Tibial nerve (tissue), 4 donors: Measurements from ENCODE around the gene FKBP10. TPM values are rescaled to one million over a fixed set of nuclear protein-coding genes. Genes with fewer than 3 reads are reported as not detected.
"Not testable (repeated sequence)": the region's sequence is repeated elsewhere in the genome, so short reads cannot be mapped to it uniquely, and the experiment has no call there.

ENCODE experiments used
- DNase-seq, 2 donors: peaks; one replicate each; pipeline ENCODE4 v3.0.0-alpha.2; 2019; ENCODE audit warnings: low spot score in 2 of 2
- H3K27ac ChIP-seq, 4 donors: fragments of 200-600 bp; sonication (generic) in 3 of 4; one replicate each; pipeline ENCODE4 v1.5.1; 2017 to 2019; ENCODE audit warnings: mild to moderate bottlenecking in 1 of 4
- H3K27me3 ChIP-seq, 2 donors: fragments of 200-600 bp; sonication (generic) in 1 of 2; one replicate each; pipeline versions ENCODE4 v1.5.1 to v1.6.0; 2017 to 2019
- H3K36me3 ChIP-seq, 3 donors: fragments of 200-600 bp; sonication (generic); one replicate each; pipeline ENCODE4 v1.5.1; 2018 to 2019
- H3K4me1 ChIP-seq, 4 donors: fragments of 200-600 bp; sonication (generic) in 3 of 4; one replicate each; pipeline ENCODE4 v1.5.1; 2017 to 2019
- H3K4me3 ChIP-seq, 4 donors: fragments of 200-600 bp; sonication (generic) in 3 of 4; one replicate each; pipeline ENCODE4 v1.5.1; 2017 to 2019; ENCODE audit warnings: mild to moderate bottlenecking in 1 of 4, moderate library complexity in 1 of 4
- H3K9me3 ChIP-seq, 4 donors: fragments of 200-600 bp; sonication (generic) in 3 of 4; one replicate each; pipeline ENCODE4 v1.5.1; 2017 to 2019
- CTCF ChIP-seq, 5 experiments: fragments of 200-600 bp in 3 of 5; fragments of 450-650 bp in 2 of 5; sonication (generic) in 3 of 5; IDR thresholded peaks; one replicate each; pipeline ENCODE4 v1.5.1; 2016 to 2019; ENCODE audit warnings: antibody characterized with exemption in 5 of 5, mild to moderate bottlenecking in 3 of 5, moderate library complexity in 2 of 5
- EP300 ChIP-seq, 2 donors: sonication (generic); formaldehyde crosslinking; IDR thresholded peaks; one replicate each; pipeline ENCODE4 v1.6.1; 2017; ENCODE audit warnings: antibody characterized with exemption in 2 of 2, mild to moderate bottlenecking in 1 of 2
- POLR2A ChIP-seq, 2 donors: fragments of 450-650 bp; IDR thresholded peaks; one replicate each; pipeline ENCODE4 v1.6.1; 2017; ENCODE audit warnings: antibody characterized with exemption in 2 of 2, mild to moderate bottlenecking in 2 of 2, moderate library complexity in 2 of 2
- WGBS, 2 donors: methylation state at CpG; one replicate each; pipeline ENCODE4 v1.1.5; 2018; 5-methylcytosine and 5-hydroxymethylcytosine counted together
- total RNA-seq, 4 donors: library from RNA; depleted of rRNA; stranded (reverse); fragments of >200 nt; gene quantifications; one replicate each; pipeline ENCODE4 v1.1.0, GENCODE V29; 2016

FKBP10 gene
- total RNA-seq, 4 donors from 2014 or later, result 47.9 to 103 (median 77.4) TPM

DNA sequence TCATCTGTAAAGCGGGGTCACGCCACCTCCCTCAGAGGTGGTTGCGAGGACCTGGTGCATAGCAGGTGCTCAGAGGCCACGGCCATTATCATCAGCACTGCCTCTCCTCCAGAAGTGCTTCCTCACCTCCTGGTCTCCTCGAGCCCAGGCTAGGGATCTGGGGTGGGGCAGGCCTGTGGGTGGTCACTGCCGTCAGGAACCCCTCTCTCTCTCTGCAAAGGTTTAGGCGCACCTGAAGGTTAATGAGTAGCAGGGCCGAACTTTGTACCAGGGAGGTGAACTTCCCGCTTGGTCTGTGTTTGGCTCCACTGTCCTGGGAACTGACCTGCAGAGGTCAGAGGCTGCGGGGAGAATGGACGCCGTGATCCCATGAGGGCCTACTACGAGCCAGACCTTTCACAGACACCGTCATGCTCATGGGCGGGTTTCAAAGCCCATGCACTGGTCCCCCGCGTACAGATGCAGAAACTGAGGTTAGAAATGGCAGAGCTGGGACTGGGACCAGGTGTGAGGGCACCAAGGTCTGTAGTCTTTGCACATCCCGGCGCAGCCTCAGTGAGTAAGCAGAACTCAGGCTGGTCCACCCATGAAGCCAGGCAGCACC is 40.1 kb upstream of the FKBP10 start:
- H3K4me1 ChIP-seq, result peaks cover 0 to 46% (median 24%) of the 10 kb centered on the region in 4 donors
- no peaks in the 10 kb centered on the region for H3K9me3 ChIP-seq
- H3K27ac ChIP-seq, result peak overlapping the region in 1 of 4 donors; percentile 62
- TF ChIP-seq CTCF (IDR thresholded peaks at IDR 0.05), result no peak
- no peaks in the 10 kb centered on the region for H3K27me3 ChIP-seq
- peaks cover 0 to 49% (median 6%) of the 10 kb centered on the region in 3 donors for H3K36me3 ChIP-seq
- WGBS, 2 donors, result 87 to 92% methylated on average over 14 to 16 of the region's 19 CpGs
- H3K4me3 ChIP-seq, result no peak overlapping the region
- no peak for DNase-seq

DNA sequence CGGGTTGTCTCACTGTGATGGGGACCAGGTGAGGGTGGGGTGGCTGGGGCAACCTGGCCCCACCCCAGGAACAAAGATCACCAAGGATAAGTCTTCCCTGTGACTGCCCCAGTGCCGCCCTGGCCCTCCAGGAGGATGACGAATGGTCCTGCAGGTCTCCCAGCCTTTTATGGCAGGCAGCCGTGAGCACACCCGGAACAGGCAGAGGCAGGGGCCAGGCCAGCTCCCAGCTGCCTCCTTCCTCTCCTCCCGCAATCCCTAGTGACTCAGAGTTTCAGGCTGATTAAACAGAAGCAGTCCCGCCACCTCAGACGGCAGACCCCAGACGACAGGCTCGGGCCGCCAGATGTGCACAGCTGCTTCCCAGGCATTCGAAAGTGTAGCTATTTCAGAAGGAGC is 39.6 kb upstream of the FKBP10 start:
- Histone ChIP-seq H3K27me3 (no peaks in the 10 kb centered on the region), H3K27ac (peak overlapping the region in 1 of 4 donors; percentile 70), H3K9me3 (no peaks in the 10 kb centered on the region), H3K4me3 (no peak overlapping the region), H3K36me3 (peaks cover 0 to 44% (median 6%) of the 10 kb centered on the region in 3 donors), H3K4me1 (peaks cover 0 to 51% (median 29%) of the 10 kb centered on the region in 4 donors)
- DNase-seq, result no peak
- 64 to 73% methylated on average over 6 to 11 of the region's 12 CpGs for WGBS, 2 donors
- TF ChIP-seq POLR2A (IDR thresholded peaks at IDR 0.05) (no peak), CTCF (IDR thresholded peaks at IDR 0.05) (no peak), EP300 (IDR thresholded peaks at IDR 0.05) (no peak)

- DNase-seq, result no peak
- no peak for TF ChIP-seq CTCF (IDR thresholded peaks at IDR 0.05)
- TF ChIP-seq EP300 (IDR thresholded peaks at IDR 0.05), result no peak
- TF ChIP-seq POLR2A (IDR thresholded peaks at IDR 0.05), result no peak
- H3K27me3 ChIP-seq, result no peaks in the 10 kb centered on the region
- H3K27ac ChIP-seq, result peak overlapping the region in 1 of 4 donors; percentile 70
- H3K36me3 ChIP-seq, result peaks cover 0 to 38% (median 6%) of the 10 kb centered on the region in 3 donors
- WGBS, 2 donors, result 60 to 68% methylated on average over 7 to 8 of the region's 8 CpGs
- peaks cover 0 to 56% (median 31%) of the 10 kb centered on the region in 4 donors for H3K4me1 ChIP-seq
- no peaks in the 10 kb centered on the region for H3K9me3 ChIP-seq
- no peak overlapping the region for H3K4me3 ChIP-seq
Measured at GRCh38 chr17:41773731-41774193, 39.0 kb upstream of the FKBP10 start.

- H3K9me3 ChIP-seq, result no peaks in the 10 kb centered on the region
- peaks cover 0 to 19% (median 6%) of the 10 kb centered on the region in 3 donors for H3K36me3 ChIP-seq
- H3K27ac ChIP-seq, result peak overlapping the region in 3 of 4 donors; percentile 51 to 70 (median 56)
- TF ChIP-seq EP300 (IDR thresholded peaks at IDR 0.05), result no peak
- no peak for TF ChIP-seq CTCF (IDR thresholded peaks at IDR 0.05)
- TF ChIP-seq POLR2A (IDR thresholded peaks at IDR 0.05), result no peak
- 50 to 51% methylated on average over 11 to 12 of the region's 12 CpGs for WGBS, 2 donors
- no peaks in the 10 kb centered on the region for H3K27me3 ChIP-seq
- H3K4me1 ChIP-seq, result peaks cover 0 to 62% (median 31%) of the 10 kb centered on the region in 4 donors
- DNase-seq, result no peak
- H3K4me3 ChIP-seq, result no peak overlapping the region
Measured at GRCh38 chr17:41775394-41776226, 37.2 kb upstream of the FKBP10 start.

DNA sequence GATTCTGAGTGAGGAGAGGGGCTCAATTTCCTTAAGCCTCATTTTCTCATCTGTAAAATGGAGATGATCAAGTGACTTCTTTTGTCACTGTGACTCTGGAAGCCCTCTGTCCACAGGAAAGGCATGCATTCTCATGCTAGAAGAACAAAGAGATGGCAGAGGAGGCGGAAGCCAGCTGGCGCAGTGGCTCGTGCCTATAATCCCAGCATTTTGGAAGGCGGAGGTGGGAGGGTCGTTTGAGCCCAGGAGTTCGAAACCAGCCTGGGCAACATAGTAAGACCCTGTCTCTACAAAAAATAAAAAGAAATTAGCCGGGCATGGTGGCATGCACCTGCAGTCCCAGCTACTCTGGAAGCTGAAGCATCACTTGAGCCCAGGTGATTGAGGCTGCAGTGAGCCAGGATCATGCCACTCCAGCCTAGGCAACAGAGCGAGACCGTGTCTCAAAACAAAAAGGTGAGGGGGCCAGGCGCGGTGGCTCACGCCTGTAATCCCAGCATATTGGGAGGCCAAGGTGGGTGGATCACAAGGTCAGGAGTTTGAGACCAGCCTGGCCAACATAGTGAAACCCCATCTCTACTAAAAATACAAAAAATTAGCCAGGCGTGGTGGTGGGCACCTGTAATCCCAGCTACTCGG is 36.4 kb upstream of the FKBP10 start:
- 83% methylated on average over 14 of the region's 14 CpGs for WGBS, 2 donors
- H3K4me1 ChIP-seq, result peaks cover 0 to 64% (median 31%) of the 10 kb centered on the region in 4 donors
- peaks cover 0 to 12% (median 2%) of the 10 kb centered on the region in 3 donors for H3K36me3 ChIP-seq
- not testable (repeated sequence) for DNase-seq, H3K9me3 ChIP-seq, H3K4me3 ChIP-seq, H3K27me3 ChIP-seq
- peak overlapping the region in 2 of 4 donors; percentile 51 to 56 for H3K27ac ChIP-seq
